Rectal smooth muscle tissue (tissue), 1 donor: Measurements from ENCODE around the gene MTF2.

Source experiments
- H3K27ac ChIP-seq: one replicate; pipeline ENCODE4 v1.7.0; 2013; ENCODE audit warnings: low read depth, low read length, inconsistent platforms
- H3K27me3 ChIP-seq: one replicate; pipeline ENCODE4 v1.7.0; 2013; ENCODE audit warnings: low read length; ENCODE audit not compliant: control insufficient read depth, insufficient read depth
- H3K36me3 ChIP-seq: one replicate; pipeline ENCODE4 v1.7.0; 2013; ENCODE audit warnings: low read length; ENCODE audit not compliant: control insufficient read depth, insufficient read depth
- H3K4me1 ChIP-seq: one replicate; pipeline ENCODE4 v1.7.0; 2013; ENCODE audit warnings: low read length; ENCODE audit not compliant: control insufficient read depth, insufficient read depth
- H3K4me3 ChIP-seq: one replicate; pipeline ENCODE4 v1.7.0; 2013; ENCODE audit warnings: low read length
- H3K9ac ChIP-seq: one replicate; pipeline ENCODE4 v1.7.0; 2013; ENCODE audit warnings: low read length

Gene MTF2

GRCh38 chr1:93177991-93178390 is 98.9 kb downstream of the MTF2 start:
- peak overlapping the region; percentile 37 for H3K27ac ChIP-seq
- H3K9ac ChIP-seq, result no peak overlapping the region
- no peaks in the 10 kb centered on the region for H3K27me3 ChIP-seq
- peaks cover 3% of the 10 kb centered on the region for H3K36me3 ChIP-seq
- H3K4me3 ChIP-seq, result peak overlapping the region; percentile 14
- peaks cover 5% of the 10 kb centered on the region for H3K4me1 ChIP-seq

DNA sequence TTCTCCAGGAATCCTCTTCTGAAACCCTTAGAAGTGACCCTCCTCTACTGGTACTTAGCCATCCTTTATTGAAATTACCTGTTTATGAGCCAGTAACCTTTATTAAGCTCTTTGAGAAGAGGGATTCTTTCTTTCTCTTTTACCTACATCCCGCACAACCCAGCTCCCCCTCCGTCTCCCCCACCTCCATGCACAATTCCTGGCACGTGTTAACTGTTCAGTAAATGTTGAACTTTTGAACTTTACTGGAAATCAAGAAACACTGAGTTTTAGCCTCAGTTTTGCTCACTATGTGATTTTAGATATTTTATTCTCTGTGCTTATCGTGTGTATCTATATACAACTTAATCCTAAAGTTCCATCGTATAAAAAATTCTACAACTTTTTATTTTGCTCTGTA is 99.3 kb downstream of the MTF2 start:
- peak overlapping the region; percentile 99 for H3K4me3 ChIP-seq
- H3K4me1 ChIP-seq, result peaks cover 5% of the 10 kb centered on the region
- H3K36me3 ChIP-seq, result peaks cover 3% of the 10 kb centered on the region
- peak overlapping the region; percentile 37 for H3K27ac ChIP-seq
- no peak overlapping the region for H3K9ac ChIP-seq
- no peaks in the 10 kb centered on the region for H3K27me3 ChIP-seq

- H3K9ac ChIP-seq, result peak within 1 kb of the TSS; percentile 99
- H3K4me1 ChIP-seq, result peaks cover 5% of the 10 kb centered on the region
- no peaks in the 10 kb centered on the region for H3K27me3 ChIP-seq
- peak within 1 kb of the TSS; percentile 99 for H3K4me3 ChIP-seq
- peaks cover 3% of the 10 kb centered on the region for H3K36me3 ChIP-seq
- H3K27ac ChIP-seq, result peak within 1 kb of the TSS; percentile 99
Measured at GRCh38 chr1:93179886-93180722, 101.0 kb downstream of the MTF2 start, which contains the start of gene TMED5. Gene TMED5 (minus strand): TSS chr1:93180413. CDS start chr1:93180242, 171 bp downstream.

- Histone ChIP-seq H3K4me3 (peak within 1 kb of the TSS; percentile 99), H3K9ac (peak within 1 kb of the TSS; percentile 99), H3K4me1 (peaks cover 5% of the 10 kb centered on the region), H3K27ac (peak within 1 kb of the TSS; percentile 99), H3K27me3 (no peaks in the 10 kb centered on the region), H3K36me3 (peaks cover 3% of the 10 kb centered on the region)
Measured at GRCh38 chr1:93180723-93181613, 101.9 kb downstream of the MTF2 start, which contains the start of gene CCDC18. Gene CCDC18 (plus strand): TSS chr1:93180724. CDS start chr1:93183362, 2,638 bp downstream.

- no peak overlapping the region for H3K4me3 ChIP-seq
- no peak overlapping the region for H3K9ac ChIP-seq
- no peaks in the 10 kb centered on the region for H3K27me3 ChIP-seq
- no peaks in the 10 kb centered on the region for H3K4me1 ChIP-seq
- no peaks in the 10 kb centered on the region for H3K36me3 ChIP-seq
- H3K27ac ChIP-seq, result no peak overlapping the region
Measured at GRCh38 chr1:93186667-93187066, 107.6 kb downstream of the MTF2 start.
